ENCODE measurements around the gene NFIB.

GRCh38 chr9:14189146-14189545, 124.8 kb downstream of the NFIB start:
- no peak for TF ChIP-seq EZH2phosphoT487 (IDR thresholded peaks at IDR 0.05; ENCODE audit: insufficient read depth, low read depth)
- no peak for TF ChIP-seq EZH2 (IDR thresholded peaks at IDR 0.05; ENCODE audit: insufficient read depth, poor library complexity, severe bottlenecking)

Measured in GM23248 (cell line).